HepG2 (cell line): ENCODE measurements around the gene SHLD1. TPM values are rescaled to one million over a fixed set of nuclear protein-coding genes. Genes with fewer than 3 reads are reported as not detected.

Experiments
- ATAC-seq: fragments of 200-7000 bp; cut with Tn5 transposase; 3 replicates; pipeline ENCODE4 v1.9.1; 2020; ENCODE audit warnings: mild to moderate bottlenecking, moderate library complexity
- BruUV-seq: library from RNA; stranded (reverse); fragments of 400-500 nt; replicated peaks from 2 replicates; lab custom pipeline; 2021; lab: Mats Ljungman, UMichigan
- CTCF ChIA-PET: fragments of 300-600 bp; formaldehyde crosslinking; extraction: SDS; loops from one replicate; lab custom pipeline; 2021; ENCODE audit warnings: low total read pairs, inconsistent platforms, low intra/inter-chr PET ratio; lab: Yijun Ruan, JAX
- POLR2A ChIA-PET: fragments of 350-600 bp; sonication (Branson Sonifier 250); formaldehyde crosslinking; loops from one replicate; lab custom pipeline; 2020; ENCODE audit warnings: antibody characterized with exemption, inconsistent platforms; lab: Yijun Ruan, JAX
- DNase-seq: peaks from one replicate; pipeline ENCODE4 v3.0.0-alpha.2; 2015; ENCODE audit warnings: low spot score
- FAIRE-seq: peaks from 3 replicates; lab custom pipeline; 2011; peaks lifted over from hg19 to GRCh38; lab: Jason Lieb, UNC
- H2AFZ ChIP-seq: one replicate; pipeline ENCODE4 v1.6.1; 2011; ENCODE audit warnings: low read length, inconsistent platforms
- H3K27ac ChIP-seq: fragments of 300-600 bp; 3 replicates; pipeline ENCODE4 v1.8.0; 2011; ENCODE audit warnings: mixed run types, mild to moderate bottlenecking, mixed read lengths, low read length, inconsistent platforms; ENCODE audit not compliant: insufficient read depth; ENCODE audit errors: extremely low read length
- H3K27me3 ChIP-seq, 2 experiments: fragments of 200-600 bp in 1 of 2; 2 replicates in 1 of 2; 3 replicates in 1 of 2; pipeline versions ENCODE4 v1.6.0 to v1.8.0; 2011; ENCODE audit warnings: low read length in 2 of 2, mild to moderate bottlenecking in 2 of 2, moderate library complexity in 2 of 2, inconsistent platforms in 1 of 2; ENCODE audit not compliant: insufficient read depth in 2 of 2, control insufficient read depth in 1 of 2
- H3K36me3 ChIP-seq, 2 experiments: fragments of 200-600 bp in 1 of 2; replicated peaks in 1 of 2; 2 replicates in 1 of 2; 3 replicates in 1 of 2; pipeline versions ENCODE4 v1.5.1 to v1.8.0; 2011; ENCODE audit warnings: low read length in 2 of 2, inconsistent platforms in 1 of 2; ENCODE audit not compliant: insufficient read depth in 2 of 2, control insufficient read depth in 1 of 2
- H3K4me1 ChIP-seq: 2 replicates; pipeline ENCODE4 v1.5.1; 2012; ENCODE audit warnings: low read length, inconsistent platforms; ENCODE audit not compliant: insufficient read depth
- H3K4me2 ChIP-seq: 2 replicates; pipeline ENCODE4 v1.6.0; 2011; ENCODE audit warnings: low read depth, low read length, inconsistent platforms
- H3K4me3 ChIP-seq, 3 experiments: fragments of 200-600 bp in 1 of 3; sonication (generic), shearing (Covaris generic) in 1 of 3; replicated peaks in 1 of 3; 2 replicates each; pipeline ENCODE4 v1.5.1; 2011 to 2016; ENCODE audit warnings: low read length in 3 of 3, inconsistent platforms in 2 of 3, low read depth in 2 of 3, mild to moderate bottlenecking in 2 of 3, control low read depth in 1 of 3, mixed read lengths in 1 of 3; ENCODE audit not compliant: insufficient read depth in 1 of 3
- H3K79me2 ChIP-seq: one replicate; pipeline ENCODE4 v1.6.1; 2011; ENCODE audit warnings: low read length, inconsistent platforms; ENCODE audit not compliant: insufficient read depth
- H3K9ac ChIP-seq: 2 replicates; pipeline ENCODE4 v1.6.0; 2011; ENCODE audit warnings: mild to moderate bottlenecking, low read depth, low read length, inconsistent platforms; ENCODE audit not compliant: insufficient read depth
- H3K9me3 ChIP-seq: 2 replicates; pipeline ENCODE4 v1.5.1; 2012; ENCODE audit warnings: mild to moderate bottlenecking, low read length
- H4K20me1 ChIP-seq: 2 replicates; pipeline ENCODE4 v1.6.0; 2011; ENCODE audit warnings: inconsistent platforms, mild to moderate bottlenecking, low read length, moderate library complexity; ENCODE audit not compliant: insufficient read depth
- ATAD3A ChIP-seq: sonication (generic); formaldehyde crosslinking; IDR thresholded peaks from 2 replicates; pipeline ENCODE4 v1.4.0; 2020; ENCODE audit warnings: missing genetic modification reagents
- GATAD2A ChIP-seq: IDR thresholded peaks from 2 replicates; pipeline ENCODE4 v1.6.1; 2016
- KLF12 ChIP-seq: sonication (generic); formaldehyde crosslinking; IDR thresholded peaks from 2 replicates; pipeline ENCODE4 v1.4.0; 2020; ENCODE audit warnings: missing genetic modification reagents, borderline replicate concordance
- MAZ ChIP-seq, 2 experiments: sonication (generic) in 1 of 2; formaldehyde crosslinking in 1 of 2; IDR thresholded peaks; 2 replicates each; pipeline versions ENCODE4 v1.5.0 to v1.6.1; 2012 to 2020; ENCODE audit warnings: low read depth in 2 of 2, mild to moderate bottlenecking in 2 of 2, borderline replicate concordance in 1 of 2, improper control_type of control experiment in 1 of 2, low read length in 1 of 2, missing genetic modification reagents in 1 of 2, moderate library complexity in 1 of 2
- MXI1 ChIP-seq: IDR thresholded peaks from 3 replicates; pipeline ENCODE4 v1.6.1; 2012; ENCODE audit warnings: low read depth, low read length, inconsistent platforms, borderline replicate concordance
- RFX3 ChIP-seq: IDR thresholded peaks from 2 replicates; pipeline ENCODE4 v1.6.1; 2016; ENCODE audit warnings: missing biosample characterization, missing genetic modification reagents
- THYN1 ChIP-seq: sonication (generic); formaldehyde crosslinking; IDR thresholded peaks from 2 replicates; pipeline ENCODE4 v1.8.1; 2023; ENCODE audit warnings: low read depth, mild to moderate bottlenecking, moderate library complexity, missing genetic modification reagents, borderline replicate concordance
- UBTF ChIP-seq: sonication (generic); formaldehyde crosslinking; IDR thresholded peaks from 2 replicates; pipeline ENCODE4 v1.4.0; 2020; ENCODE audit warnings: mild to moderate bottlenecking, missing genetic modification reagents
- ZBTB46 ChIP-seq: sonication (generic); formaldehyde crosslinking; IDR thresholded peaks from 2 replicates; pipeline ENCODE4 v1.4.0; 2020; ENCODE audit warnings: mild to moderate bottlenecking, missing genetic modification reagents, borderline replicate concordance
- ZHX2 ChIP-seq, 2 experiments: sonication (generic) in 1 of 2; formaldehyde crosslinking in 1 of 2; IDR thresholded peaks; 2 replicates each; pipeline versions ENCODE4 v1.6.1 to v1.9.0; 2014 to 2022; ENCODE audit warnings: antibody characterized with exemption in 1 of 2, borderline replicate concordance in 1 of 2, inconsistent platforms in 1 of 2, low read depth in 1 of 2, missing genetic modification reagents in 1 of 2
- ZNF552 ChIP-seq: sonication (generic); formaldehyde crosslinking; IDR thresholded peaks from 2 replicates; pipeline ENCODE4 v1.9.0; 2022; ENCODE audit warnings: missing genetic modification reagents, mild to moderate bottlenecking, borderline replicate concordance
- in situ Hi-C: cut with HindIII; loops from 2 replicates; pipeline ENCODE4 v1.10.0; 2017; ENCODE audit warnings: low pct_unique_long_range_greater_than_20kb; ENCODE audit not compliant: extremely low pct_ligation_motif_present
- intact Hi-C: fragments of 100-400 bp; cut with micrococcal nuclease; formaldehyde crosslinking; loops from one replicate; pipeline ENCODE4 v1.10.0; 2022; ENCODE audit not compliant: unreplicated experiment
- polyA plus RNA-seq, 8 experiments: library from polyadenylated mRNA; depleted of rRNA in 3 of 8; stranded (reverse) in 7 of 8; unstranded in 1 of 8; fragments of >200 nt; fragmentation: Illumina TruSeq in 4 of 8; extraction: Trizol in 4 of 8; gene quantifications; 2 replicates each; pipeline versions ENCODE4 v1.2.1 to v1.2.3, GENCODE V29; 2011 to 2016; ENCODE audit warnings: low read depth in 4 of 8, missing spikeins in 1 of 8, mixed read lengths in 1 of 8; ENCODE audit not compliant: insufficient read depth in 1 of 8
- total RNA-seq, 5 experiments: library from RNA; depleted of rRNA; stranded (reverse); fragments of >200 nt; fragmentation: Illumina TruSeq; extraction: Trizol; gene quantifications; 2 replicates each; pipeline ENCODE4 v1.2.3, GENCODE V29; 2016; ENCODE audit warnings: low read depth in 1 of 5
- TF ChIP-seq, protein P1 (sequence below): sonication (generic); formaldehyde crosslinking; IDR thresholded peaks from 2 replicates; pipeline ENCODE4 v1.5.0; 2020; ENCODE audit warnings: missing genetic modification reagents

SHLD1 gene
- total and polyA plus RNA-seq, 2 of the 13 experiments (the other 11 are each of a cell fraction or from before 2014, with no cell fraction given) = 8.9 to 10.0 TPM

GRCh38 chr20:5787796-5788165, 37.6 kb downstream of the SHLD1 start:
- no peak overlapping the region for H3K4me3 ChIP-seq
- FAIRE-seq (no peak), ATAC-seq (no peak), DNase-seq (no peak)
- no peaks in the 10 kb centered on the region for H3K9me3 ChIP-seq
- in situ Hi-C loops = loop anchor here (5.0 kb wide), 1 partner anchor 220 kb away; no protein-coding TSS in a partner anchor
- no peaks in the 10 kb centered on the region for H3K27me3 ChIP-seq
- no TSS peak for BruUV-seq
- H4K20me1 ChIP-seq = no peaks in the 10 kb centered on the region
- intact Hi-C loops = loop anchor here (1.0 to 10.0 kb wide), 6 partner anchors 35 to 287 kb away; partner anchors contain the start of gene SHLD1
- H2AFZ ChIP-seq = no peak overlapping the region
- H3K9ac ChIP-seq = no peak overlapping the region
- no peak overlapping the region for H3K27ac ChIP-seq
- CTCF ChIA-PET = interaction anchor here (1.1 to 3.6 kb wide), 7 partner anchors 31 to 289 kb away, joined by 3 to 58 read pairs (median 7); no protein-coding TSS in a partner anchor
- POLR2A ChIA-PET = interaction anchor here (0.6 to 1.0 kb wide), 4 partner anchors 8 to 219 kb away, joined by 3 to 5 read pairs (median 4); partner anchors contain the start of gene SHLD1
- no peaks in the 10 kb centered on the region for H3K79me2 ChIP-seq
- H3K4me2 ChIP-seq = no peak overlapping the region
- H3K4me1 ChIP-seq = peaks cover 40% of the 10 kb centered on the region
- H3K36me3 ChIP-seq = peaks cover 0 to 5% of the 10 kb centered on the region in 2 experiments; a peak in 2 of 5 replicates
- TF ChIP-seq MAZ (IDR thresholded peaks at IDR 0.05; ENCODE audit: borderline replicate concordance, low read depth, low read length) = no peak
- no peak for TF ChIP-seq MAZ (CRISPR knock-in tag; IDR thresholded peaks at IDR 0.05; ENCODE audit: low read depth)
- TF ChIP-seq, protein P1, sequence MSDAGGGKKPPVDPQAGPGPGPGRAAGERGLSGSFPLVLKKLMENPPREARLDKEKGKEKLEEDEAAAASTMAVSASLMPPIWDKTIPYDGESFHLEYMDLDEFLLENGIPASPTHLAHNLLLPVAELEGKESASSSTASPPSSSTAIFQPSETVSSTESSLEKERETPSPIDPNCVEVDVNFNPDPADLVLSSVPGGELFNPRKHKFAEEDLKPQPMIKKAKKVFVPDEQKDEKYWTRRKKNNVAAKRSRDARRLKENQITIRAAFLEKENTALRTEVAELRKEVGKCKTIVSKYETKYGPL (CRISPR knock-in tag) = no peak
- TF ChIP-seq KLF12 (CRISPR knock-in tag) = 0 out of 2 replicates have a peak, but pooled peaks have one; percentile 11
- no peak for TF ChIP-seq ZBTB46 (CRISPR knock-in tag)
- TF ChIP-seq GATAD2A (CRISPR knock-in tag) = no peak
- TF ChIP-seq RFX3 (CRISPR knock-in tag) = no peak
- TF ChIP-seq ZHX2 (IDR thresholded peaks at IDR 0.05; ENCODE audit: low read depth) = no peak
- TF ChIP-seq ZHX2 (CRISPR knock-in tag; IDR thresholded peaks at IDR 0.05; ENCODE audit: borderline replicate concordance) = no peak
- no peak for TF ChIP-seq ATAD3A
- TF ChIP-seq THYN1 (CRISPR knock-in tag) = 0 out of 2 replicates have a peak, but pooled peaks have one; percentile 23
- TF ChIP-seq UBTF = no peak
- no peak for TF ChIP-seq MXI1
- TF ChIP-seq ZNF552 = no peak
